GM12878 (cell line): ENCODE results near the gene MAP3K10.

Experiments
- BMI1 ChIP-seq: fragments of 450-650 bp; IDR thresholded peaks from 2 replicates; pipeline ENCODE4 v1.6.1; 2016; ENCODE audit warnings: mild to moderate bottlenecking, moderate library complexity, borderline replicate concordance
- CBX3 ChIP-seq: fragments of 200-600 bp; sonication (generic); IDR thresholded peaks from 2 replicates; pipeline ENCODE4 v1.6.1; 2016; ENCODE audit warnings: low read depth, borderline replicate concordance
- CTCF ChIP-seq, 3 experiments: IDR thresholded peaks in 2 of 3; conservative IDR thresholded peaks in 1 of 3; 2 replicates each; pipeline ENCODE4 v1.5.1; 2011; ENCODE audit warnings: low read depth in 3 of 3, low read length in 3 of 3, mild to moderate bottlenecking in 3 of 3, control low read depth in 2 of 3, moderate library complexity in 2 of 3, inconsistent platforms in 1 of 3, mixed read lengths in 1 of 3; ENCODE audit not compliant: control insufficient read depth in 2 of 3, insufficient read depth in 1 of 3; ENCODE audit errors: extremely low read depth in 1 of 3
- EP300 ChIP-seq, 2 experiments: fragments of 150-350 bp in 1 of 2; IDR thresholded peaks; 2 replicates each; pipeline ENCODE4 v1.6.1; 2011 to 2012; ENCODE audit warnings: low read depth in 2 of 2, low read length in 2 of 2, borderline replicate concordance in 1 of 2, improper control_type of control experiment in 1 of 2, inconsistent platforms in 1 of 2; ENCODE audit not compliant: control insufficient read depth in 1 of 2
- JUNB ChIP-seq: IDR thresholded peaks from 2 replicates; pipeline ENCODE4 v1.6.1; 2016; ENCODE audit warnings: antibody characterized with exemption, mild to moderate bottlenecking
- NFYB ChIP-seq: IDR thresholded peaks from 2 replicates; pipeline ENCODE4 v1.6.1; 2011; ENCODE audit warnings: low read depth, mild to moderate bottlenecking, low read length, improper control_type of control experiment, moderate library complexity; ENCODE audit not compliant: insufficient read depth
- POLR2A ChIP-seq: IDR thresholded peaks from 2 replicates; pipeline ENCODE4 v1.6.1; 2011; ENCODE audit warnings: low read depth, mild to moderate bottlenecking, low read length
- SMAD1 ChIP-seq: fragments of 450-650 bp; IDR thresholded peaks from 2 replicates; pipeline ENCODE4 v1.6.1; 2018; ENCODE audit warnings: mild to moderate bottlenecking, low read depth; ENCODE audit not compliant: partially characterized antibody
- SP1 ChIP-seq: IDR thresholded peaks from one replicate; pipeline ENCODE4 v1.6.1; 2011; ENCODE audit warnings: low read depth, low read length
- YY1 ChIP-seq: IDR thresholded peaks from 2 replicates; pipeline ENCODE4 v1.6.1; 2011; ENCODE audit warnings: low read depth, mild to moderate bottlenecking, low read length
- ZNF24 ChIP-seq: fragments of 450-650 bp; IDR thresholded peaks from 2 replicates; pipeline ENCODE4 v1.6.1; 2017; ENCODE audit warnings: antibody characterized with exemption, mild to moderate bottlenecking
- TF ChIP-seq, protein P1 (sequence below): IDR thresholded peaks from 2 replicates; pipeline ENCODE4 v1.6.1; 2012; ENCODE audit warnings: low read depth, low read length, improper control_type of control experiment
- TF ChIP-seq, protein P2 (sequence below): fragments of 450-650 bp; IDR thresholded peaks from 2 replicates; pipeline ENCODE4 v1.6.1; 2016; ENCODE audit warnings: mild to moderate bottlenecking

DNA sequence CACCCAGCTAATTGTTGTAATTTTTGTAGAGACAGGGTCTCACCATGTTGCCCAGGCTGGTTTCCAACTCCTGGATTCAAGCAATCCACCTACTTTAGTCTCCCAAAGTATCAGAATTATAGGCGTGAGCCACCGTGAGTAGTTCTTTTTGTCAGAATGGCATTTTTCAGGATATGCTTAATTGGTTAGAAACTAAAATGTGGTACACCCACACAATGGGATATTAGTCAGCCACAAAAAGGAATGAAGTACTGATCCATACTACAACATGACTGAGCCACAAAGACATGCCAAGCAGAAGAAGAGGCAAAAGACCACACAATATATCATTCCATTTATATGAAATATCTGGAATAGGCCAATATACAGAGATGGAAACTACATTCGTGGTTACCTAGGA lies 41.7 kb upstream of the MAP3K10 start:
- TF ChIP-seq JUNB (no peak), EP300 (IDR thresholded peaks at IDR 0.05; ENCODE audit: borderline replicate concordance in 1 of 2, control insufficient read depth in 1 of 2, low read depth in 2 of 2, low read length in 2 of 2) (no peak), SMAD1 (no peak), YY1 (no peak), CTCF (IDR thresholded peaks at IDR 0.05 in 2 of 3, conservative IDR thresholded peaks at IDR 0.05 in 1 of 3; ENCODE audit: control insufficient read depth in 2 of 3, extremely low read depth in 1 of 3, insufficient read depth in 1 of 3, low read depth in 3 of 3, low read length in 3 of 3) (no peak), ZNF24 (no peak), POLR2A (no peak), CBX3 (no peak), BMI1 (no peak), SP1 (no peak), NFYB (no peak)
- TF ChIP-seq, protein P1, sequence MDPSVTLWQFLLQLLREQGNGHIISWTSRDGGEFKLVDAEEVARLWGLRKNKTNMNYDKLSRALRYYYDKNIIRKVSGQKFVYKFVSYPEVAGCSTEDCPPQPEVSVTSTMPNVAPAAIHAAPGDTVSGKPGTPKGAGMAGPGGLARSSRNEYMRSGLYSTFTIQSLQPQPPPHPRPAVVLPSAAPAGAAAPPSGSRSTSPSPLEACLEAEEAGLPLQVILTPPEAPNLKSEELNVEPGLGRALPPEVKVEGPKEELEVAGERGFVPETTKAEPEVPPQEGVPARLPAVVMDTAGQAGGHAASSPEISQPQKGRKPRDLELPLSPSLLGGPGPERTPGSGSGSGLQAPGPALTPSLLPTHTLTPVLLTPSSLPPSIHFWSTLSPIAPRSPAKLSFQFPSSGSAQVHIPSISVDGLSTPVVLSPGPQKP, result no peak
- TF ChIP-seq, protein P2, sequence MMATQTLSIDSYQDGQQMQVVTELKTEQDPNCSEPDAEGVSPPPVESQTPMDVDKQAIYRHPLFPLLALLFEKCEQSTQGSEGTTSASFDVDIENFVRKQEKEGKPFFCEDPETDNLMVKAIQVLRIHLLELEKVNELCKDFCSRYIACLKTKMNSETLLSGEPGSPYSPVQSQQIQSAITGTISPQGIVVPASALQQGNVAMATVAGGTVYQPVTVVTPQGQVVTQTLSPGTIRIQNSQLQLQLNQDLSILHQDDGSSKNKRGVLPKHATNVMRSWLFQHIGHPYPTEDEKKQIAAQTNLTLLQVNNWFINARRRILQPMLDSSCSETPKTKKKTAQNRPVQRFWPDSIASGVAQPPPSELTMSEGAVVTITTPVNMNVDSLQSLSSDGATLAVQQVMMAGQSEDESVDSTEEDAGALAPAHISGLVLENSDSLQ, result no peak
